GM19035 (cell line): ENCODE measurements around the gene ZSCAN26.
A peak's percentile ranks its signal among the peaks of the same experiment; 100 is the strongest.
"Not testable (repeated sequence)": the region's sequence is repeated elsewhere in the genome, so short reads cannot be mapped to it uniquely, and the experiment has no call there.

ENCODE experiments used
- ATAC-seq: cut with Tn5 transposase; IDR thresholded peaks from one replicate; pipeline ENCODE4 v1.9.1; 2021; ENCODE audit not compliant: unreplicated experiment

The ZSCAN26 gene

GRCh38 chr6:28254121-28254519, 12.8 kb upstream of the ZSCAN26 start:
- ATAC-seq = no peak

GRCh38 chr6:28257042-28257441, 9.9 kb upstream of the ZSCAN26 start:
- no peak for ATAC-seq

GRCh38 chr6:28258877-28259777, 7.8 kb upstream of the ZSCAN26 start, which contains the start of gene NKAPL:
Gene NKAPL, plus strand, starts transcription at chr6:28259297. Its CDS starts 75 bp downstream, at chr6:28259372.
- ATAC-seq = no peak

- no peak for ATAC-seq
Observed at GRCh38 chr6:28263922-28264321, 3.0 kb upstream of the ZSCAN26 start.

- no peak for ATAC-seq
Observed at GRCh38 chr6:28264834-28265401, 2.0 kb upstream of the ZSCAN26 start.

- no peak for ATAC-seq
Observed at GRCh38 chr6:28266563-28266961, 381 bp upstream of the ZSCAN26 start.

- no peak for ATAC-seq
Observed at GRCh38 chr6:28267695-28268059, 734 bp downstream of the ZSCAN26 start.

GRCh38 chr6:28269492-28269891, 2.5 kb downstream of the ZSCAN26 start:
- ATAC-seq = no peak

GRCh38 chr6:28274888-28275287, 7.9 kb downstream of the ZSCAN26 start:
- no peak for ATAC-seq

GRCh38 chr6:28277746-28278145, 10.8 kb downstream of the ZSCAN26 start:
- ATAC-seq = no peak

- no peak for ATAC-seq
Observed at GRCh38 chr6:28280595-28281287, 13.8 kb downstream of the ZSCAN26 start.

- ATAC-seq = peak; percentile 88
Observed at GRCh38 chr6:28281288-28282064, 14.5 kb downstream of the ZSCAN26 start, which contains the start of gene PGBD1. Gene PGBD1, plus strand, starts transcription at chr6:28281572. Its CDS starts 2,242 bp downstream, at chr6:28283814.

GRCh38 chr6:28282926-28283325, 16.0 kb downstream of the ZSCAN26 start:
- no peak for ATAC-seq

- no peak for ATAC-seq
Observed at GRCh38 chr6:28291573-28291972, 24.6 kb downstream of the ZSCAN26 start.

- no peak for ATAC-seq
Observed at GRCh38 chr6:28295326-28295725, 28.4 kb downstream of the ZSCAN26 start.

- ATAC-seq = no peak
Observed at GRCh38 chr6:28296520-28297060, 29.6 kb downstream of the ZSCAN26 start.

- ATAC-seq = peak; percentile 78
Observed at GRCh38 chr6:28303570-28303969, 36.6 kb downstream of the ZSCAN26 start.

- not testable (repeated sequence) for ATAC-seq
Observed at GRCh38 chr6:28306363-28306762, 39.4 kb downstream of the ZSCAN26 start.

- ATAC-seq = no peak
Observed at GRCh38 chr6:28311139-28311823, 44.3 kb downstream of the ZSCAN26 start.

GRCh38 chr6:28312939-28313338, 46.0 kb downstream of the ZSCAN26 start:
- no peak for ATAC-seq
